ENCODE results near the gene TTLL12.

Gene TTLL12

DNA sequence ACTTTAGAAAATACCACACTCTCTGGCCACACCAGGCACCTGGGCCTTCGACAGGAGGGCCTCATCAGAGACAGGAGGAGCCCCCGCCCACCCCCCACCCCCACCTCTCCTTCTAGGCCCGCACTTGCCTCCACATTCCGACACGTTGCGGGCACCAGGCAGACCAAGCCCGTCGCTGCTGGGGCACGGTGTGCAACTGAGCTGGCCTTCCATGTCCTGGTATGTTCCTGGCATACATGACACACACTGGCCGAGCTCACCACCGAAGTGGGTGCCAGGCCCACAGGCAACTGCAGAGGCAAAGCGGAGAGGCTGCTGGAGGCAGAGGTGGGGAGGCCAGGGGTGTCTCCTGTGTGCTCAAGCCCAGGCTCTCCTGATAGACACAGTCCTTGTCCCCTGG is 27.0 kb upstream of the TTLL12 start:
- no peak for DNase-seq (ENCODE audit: low read depth)

DNA sequence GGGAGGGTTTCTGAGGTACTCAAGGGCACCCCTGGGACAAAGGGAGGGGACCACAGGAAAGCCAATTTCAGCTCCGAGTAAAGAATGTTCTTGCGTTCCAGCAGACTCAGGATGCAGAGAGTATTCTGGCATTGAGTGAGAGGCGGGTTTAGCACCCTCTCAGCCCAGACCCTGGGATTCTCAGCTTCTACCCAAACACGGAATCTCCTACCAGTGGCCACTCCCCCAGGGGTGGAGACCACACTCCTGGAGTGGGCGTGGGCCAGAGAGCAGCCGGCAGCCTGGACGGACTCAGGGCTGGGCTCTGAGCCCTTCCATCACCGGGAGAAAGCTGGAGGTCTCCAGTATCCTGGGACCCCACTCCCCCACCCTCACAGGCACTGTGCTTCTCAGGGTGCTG is 26.1 kb upstream of the TTLL12 start:
- DNase-seq (ENCODE audit: low read depth) = no peak

DNA sequence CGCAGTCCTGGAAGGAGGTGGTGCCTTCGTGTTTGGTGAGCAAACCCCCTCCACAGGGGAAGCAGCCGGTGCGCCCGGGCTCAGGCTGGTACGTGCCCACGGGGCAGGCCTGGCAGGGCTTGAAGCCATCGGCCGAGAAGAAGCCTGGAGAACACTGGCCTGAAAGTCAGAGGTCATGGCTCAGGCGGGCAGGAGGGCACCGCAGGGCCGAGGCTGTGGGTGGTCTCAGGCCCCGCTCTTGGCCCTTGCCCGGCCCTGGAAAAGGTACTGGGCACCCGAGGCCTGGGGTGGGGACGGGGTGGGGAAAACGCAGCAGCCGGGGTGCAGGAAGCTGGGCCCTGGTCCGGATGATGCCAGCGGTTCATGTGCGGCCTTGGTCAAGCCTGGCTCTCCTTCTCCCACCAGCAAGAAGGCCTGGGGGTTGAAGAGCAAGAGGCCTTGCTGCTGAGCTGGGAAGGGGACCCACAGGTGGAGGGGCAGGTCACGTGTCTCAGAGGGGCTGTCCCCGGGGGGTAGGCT is 25.6 kb upstream of the TTLL12 start:
- no peak for DNase-seq (ENCODE audit: low read depth)

DNA sequence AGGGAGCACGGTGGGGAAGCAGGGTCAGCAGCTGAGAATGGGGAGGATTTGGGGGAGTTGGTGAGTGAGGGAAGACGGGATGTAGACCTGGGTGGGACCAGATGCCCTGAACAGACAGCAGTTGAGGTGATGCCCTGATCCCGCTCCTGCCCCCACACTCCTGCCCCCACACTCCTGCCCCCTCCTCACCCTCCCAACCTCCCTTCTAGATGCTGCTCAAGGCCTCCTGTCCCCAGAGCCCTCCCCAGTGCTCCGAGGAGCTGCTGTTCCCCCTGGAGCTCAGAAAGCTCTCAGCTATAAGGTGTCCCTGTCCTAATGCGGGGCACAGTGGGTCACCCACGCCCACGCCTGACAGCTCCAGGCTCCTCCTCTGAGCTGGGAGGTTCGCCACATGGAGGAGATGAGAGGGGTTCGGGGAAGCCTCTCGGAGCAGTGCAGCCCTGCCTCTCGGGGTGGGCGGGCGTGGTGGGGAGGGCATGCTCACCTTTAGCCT is 25.1 kb upstream of the TTLL12 start:
- no peak for DNase-seq (ENCODE audit: low read depth)

DNA sequence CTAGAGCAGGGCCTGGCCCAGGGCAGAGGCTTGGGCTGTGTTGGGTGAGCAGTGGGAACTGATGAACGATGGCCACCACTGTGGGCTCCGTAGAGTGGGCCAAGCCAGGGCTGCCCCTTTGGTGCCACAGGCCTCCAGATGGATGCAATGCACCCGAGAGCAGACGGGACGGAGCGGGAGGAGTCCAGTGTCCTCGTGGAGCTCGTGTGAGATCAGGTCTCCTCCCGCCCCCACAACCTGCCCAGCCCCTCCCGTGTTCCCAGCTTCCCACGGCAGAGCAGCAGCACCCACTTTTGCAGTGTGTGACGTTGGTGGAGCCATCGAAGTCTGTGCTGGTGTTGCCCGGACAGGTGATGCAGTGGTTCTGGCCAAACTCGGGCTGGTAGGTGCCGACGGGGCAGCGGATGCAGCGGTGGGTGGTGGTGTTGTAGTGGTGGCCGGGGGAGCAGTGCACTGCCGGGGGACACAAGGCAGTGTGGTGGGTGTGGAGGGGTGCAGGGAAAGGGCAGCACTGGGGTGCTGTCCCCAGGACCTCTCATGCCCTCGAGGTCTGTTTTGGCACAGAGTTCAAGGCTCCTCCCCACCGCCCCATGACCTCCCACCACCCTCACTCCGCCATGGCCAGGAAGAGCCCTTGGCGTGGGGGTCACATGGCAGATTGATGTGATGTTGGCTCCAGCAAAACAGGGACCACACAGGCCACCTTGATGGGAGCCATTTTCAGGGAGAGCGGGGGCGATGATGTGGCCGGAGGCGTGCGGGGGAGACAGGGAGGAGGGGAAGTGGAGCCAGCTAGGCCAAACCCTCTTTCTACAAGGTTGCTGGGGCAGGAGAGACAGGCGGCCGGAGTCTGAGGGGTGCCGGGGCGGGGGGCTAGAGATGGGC is 23.9 kb upstream of the TTLL12 start:
- no peak for DNase-seq (ENCODE audit: low read depth)

DNA sequence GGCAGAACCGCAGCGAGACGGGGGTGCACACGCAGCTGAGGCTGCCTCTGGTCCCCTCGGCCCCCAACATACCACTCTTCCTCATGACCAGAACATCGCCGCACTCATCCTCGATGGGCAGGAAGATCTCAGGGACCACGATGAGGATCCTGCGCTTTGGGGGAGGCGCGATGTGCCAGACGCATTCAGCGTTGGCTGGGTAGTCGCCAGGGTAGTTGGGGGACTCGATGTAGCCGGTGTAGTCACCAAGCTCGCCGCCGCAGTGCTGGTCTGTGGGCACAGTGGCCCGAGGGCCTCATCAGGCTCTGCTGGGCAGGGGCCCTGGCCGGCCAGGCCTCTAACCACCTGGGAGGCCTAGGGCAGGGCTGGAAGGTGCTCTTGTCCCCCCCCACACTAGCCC is 23.0 kb upstream of the TTLL12 start:
- no peak for DNase-seq (ENCODE audit: low read depth)

DNA sequence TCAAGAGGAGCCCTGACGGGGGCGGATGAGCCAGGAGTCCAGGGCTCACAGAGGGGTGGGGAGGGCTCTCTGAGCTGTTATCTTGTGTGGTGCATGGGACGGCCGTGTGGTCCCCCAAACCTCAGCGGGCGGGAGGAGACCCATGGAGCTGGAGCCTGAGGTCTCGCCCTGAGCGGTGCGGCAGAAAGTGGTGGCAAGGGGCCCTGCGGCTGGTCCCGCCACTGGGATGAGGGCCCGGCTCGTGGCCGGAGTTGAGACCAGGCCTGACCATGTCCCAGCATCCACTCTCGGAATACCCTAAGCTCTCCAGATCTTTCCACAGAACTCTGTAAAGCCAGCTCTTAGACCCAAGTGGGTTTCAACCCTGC is 22.6 kb upstream of the TTLL12 start:
- no peak for DNase-seq (ENCODE audit: low read depth)

DNA sequence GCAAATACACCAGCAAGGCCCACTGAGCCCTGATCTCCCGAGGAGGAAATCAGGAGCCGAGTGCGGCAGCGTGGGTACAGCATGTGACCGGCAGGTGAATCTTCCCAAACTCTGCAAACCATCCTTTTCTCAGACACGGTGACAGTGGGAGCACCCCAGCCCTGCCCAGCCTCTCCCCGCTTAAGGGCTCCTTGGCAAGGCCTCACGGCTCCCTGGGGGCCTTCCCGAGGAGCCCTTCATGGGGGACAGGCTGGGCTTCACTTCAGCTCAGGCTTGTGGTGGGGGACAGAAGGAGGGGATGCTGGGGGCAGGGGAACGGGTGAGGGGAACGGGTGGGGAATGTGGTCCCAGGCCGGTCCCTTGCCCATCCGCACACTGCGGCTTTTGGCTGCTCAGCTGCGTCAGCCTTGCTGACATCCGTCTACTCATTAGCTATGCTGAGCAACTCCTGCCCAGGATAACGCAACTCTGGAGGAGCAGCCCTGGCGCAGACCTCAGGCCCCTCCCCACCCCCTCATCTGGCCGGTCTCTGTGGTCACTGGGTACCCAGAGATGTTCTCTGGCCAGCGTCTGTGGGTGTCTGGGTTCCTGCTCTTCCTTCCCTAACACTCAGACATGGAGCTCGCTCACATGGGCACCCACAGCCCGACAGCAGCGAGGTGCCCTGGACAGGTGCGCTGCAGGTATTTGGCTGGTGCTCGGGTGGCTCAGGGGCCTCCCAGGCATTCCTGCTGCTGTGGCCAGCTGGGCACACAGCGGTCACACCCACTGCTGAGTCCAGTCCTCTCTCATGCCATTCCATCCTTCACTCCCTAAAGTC is 22.0 kb upstream of the TTLL12 start:
- DNase-seq (ENCODE audit: low read depth) = no peak

DNA sequence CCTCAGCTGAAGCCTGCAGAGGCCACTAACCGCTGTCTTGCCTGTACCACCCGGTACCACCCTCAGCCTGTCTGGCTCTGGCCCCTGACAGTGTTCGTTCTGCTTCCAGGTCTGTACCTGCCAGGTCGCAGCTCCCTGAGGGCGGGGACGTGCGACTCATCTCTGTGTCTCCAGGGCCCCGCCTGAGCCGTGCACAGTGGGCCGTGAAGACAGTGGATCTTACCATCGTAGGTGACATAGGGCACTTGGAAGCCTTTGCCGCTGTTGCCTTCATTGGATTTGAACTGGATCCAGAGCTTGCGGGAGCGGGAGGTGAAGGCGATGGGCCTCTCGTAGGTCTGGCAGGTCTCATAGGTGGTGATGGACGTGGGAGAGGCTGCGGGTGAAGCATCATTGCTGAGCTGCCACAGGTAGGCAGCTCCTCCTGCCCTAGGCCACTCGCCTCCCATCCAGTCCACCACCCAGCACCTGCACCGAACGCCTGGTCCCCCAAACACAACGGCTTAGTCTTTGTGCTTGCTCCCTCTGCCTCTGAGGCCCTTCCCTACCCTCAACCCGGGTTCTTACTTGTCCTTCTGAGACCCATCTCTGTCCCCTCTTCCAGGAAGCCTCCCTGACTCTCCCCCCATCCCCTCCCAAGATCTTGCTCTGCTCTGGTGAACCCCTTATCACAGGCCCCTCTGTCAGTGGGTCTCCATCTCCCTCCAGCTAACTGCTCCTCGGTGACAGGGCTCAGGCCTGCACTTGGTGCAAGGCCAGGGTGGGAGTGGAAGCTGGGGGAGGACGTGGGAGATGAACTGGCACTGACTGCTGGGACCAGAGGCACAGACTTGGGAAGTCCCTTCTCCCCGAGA is 21.1 kb upstream of the TTLL12 start:
- no peak for DNase-seq (ENCODE audit: low read depth)

DNA sequence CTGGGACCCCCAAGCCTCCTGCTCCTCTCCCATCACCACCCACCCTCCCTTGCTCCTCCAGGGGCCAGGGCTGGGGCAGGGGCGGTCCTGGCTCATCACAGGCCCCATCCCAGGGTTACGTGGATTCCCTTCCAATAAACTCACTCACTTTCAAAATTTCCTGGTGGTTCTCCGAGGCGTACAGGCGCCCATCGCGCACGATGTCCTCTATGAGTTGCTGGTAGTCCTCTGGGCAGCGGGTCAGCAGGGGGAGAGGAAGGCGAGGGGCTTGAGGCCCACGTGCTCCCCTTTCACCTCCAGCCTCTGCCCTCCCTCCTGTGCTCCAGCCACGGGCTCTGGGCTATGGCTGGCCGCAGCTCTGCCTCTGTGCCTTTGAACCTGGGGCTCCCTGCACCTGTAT is 20.5 kb upstream of the TTLL12 start:
- DNase-seq (ENCODE audit: low read depth) = no peak

DNA sequence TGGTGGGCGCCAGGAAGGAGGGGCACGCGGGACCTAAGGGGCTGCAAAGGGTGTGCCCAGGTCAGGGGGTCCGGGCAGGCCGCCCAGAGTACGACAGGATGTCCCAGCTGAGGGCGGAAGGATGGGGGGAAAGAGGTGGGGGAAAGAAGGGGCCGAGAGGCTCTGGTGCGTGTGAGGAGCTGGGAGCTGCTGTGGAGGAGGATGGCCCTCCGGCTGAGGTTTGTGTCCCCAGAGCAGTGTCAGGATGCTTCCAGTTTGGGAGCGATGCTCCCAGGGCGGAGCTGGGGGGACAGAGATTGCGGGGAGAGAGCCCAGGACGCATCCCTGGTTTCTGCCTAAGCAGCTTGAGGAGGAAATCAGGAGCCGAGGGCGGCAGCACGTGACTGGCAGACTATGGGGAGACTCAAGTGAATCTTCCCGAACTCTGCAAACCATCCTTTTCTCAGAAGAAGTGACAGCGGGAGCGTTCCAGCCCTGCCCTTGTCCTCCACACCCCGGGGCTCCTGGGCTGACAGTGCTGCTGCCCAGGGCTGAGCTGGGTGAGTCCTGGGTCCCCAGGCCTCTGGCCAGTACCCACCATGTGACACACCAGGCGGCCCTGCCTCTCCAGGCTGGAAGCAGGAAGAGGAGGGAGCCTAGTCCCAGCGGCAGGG is 19.7 kb upstream of the TTLL12 start:
- no peak for DNase-seq (ENCODE audit: low read depth)

DNA sequence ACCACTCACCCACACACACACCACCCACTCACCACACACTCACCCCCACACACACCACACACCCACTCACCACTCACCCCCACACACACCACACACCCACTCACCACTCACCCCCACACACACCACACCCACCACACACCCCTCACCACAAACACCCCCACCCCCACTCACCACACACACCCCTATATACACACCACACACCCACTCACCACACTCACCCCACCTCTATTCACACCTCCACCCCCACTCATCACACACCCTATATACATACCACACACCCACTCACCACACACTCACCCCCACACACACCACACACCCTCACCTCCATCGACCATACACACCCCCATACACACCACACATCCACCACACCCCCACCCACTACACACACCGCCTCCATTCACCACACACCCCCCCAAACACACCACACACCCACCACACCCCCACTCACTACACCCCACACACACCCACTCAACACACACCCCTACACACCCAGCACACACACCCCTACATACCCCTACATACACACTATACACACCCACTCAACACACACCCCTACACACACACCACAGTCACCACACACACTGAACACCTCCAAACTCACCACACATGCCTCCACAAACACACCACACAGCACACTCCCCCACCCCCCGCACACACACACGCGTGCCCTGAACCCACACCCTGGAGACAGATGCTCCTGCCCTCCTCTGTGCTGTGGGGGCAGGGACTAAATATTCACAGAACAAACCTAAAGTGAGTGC is 19.0 kb upstream of the TTLL12 start:
- DNase-seq (ENCODE audit: low read depth) = no peak

DNA sequence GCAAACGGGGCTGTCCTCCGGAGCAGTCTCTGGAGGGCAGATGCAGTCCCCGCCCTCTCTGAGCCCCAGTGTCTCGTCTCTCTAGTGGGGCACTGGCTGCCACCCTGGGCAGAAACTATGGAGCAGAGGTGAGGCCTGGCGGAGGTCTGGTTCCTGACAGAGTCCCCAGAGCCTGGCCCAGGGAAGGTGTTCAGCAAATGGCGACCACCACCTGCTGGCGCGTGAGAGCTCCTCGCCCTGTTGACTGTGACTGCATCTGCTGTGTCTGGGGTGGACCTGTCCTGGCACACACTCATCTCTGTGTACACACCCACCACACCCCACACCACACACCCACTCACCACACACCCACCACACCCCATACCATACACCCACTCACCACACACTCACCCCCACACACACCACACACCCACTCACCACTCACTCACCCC is 18.3 kb upstream of the TTLL12 start:
- no peak for DNase-seq (ENCODE audit: low read depth)

DNA sequence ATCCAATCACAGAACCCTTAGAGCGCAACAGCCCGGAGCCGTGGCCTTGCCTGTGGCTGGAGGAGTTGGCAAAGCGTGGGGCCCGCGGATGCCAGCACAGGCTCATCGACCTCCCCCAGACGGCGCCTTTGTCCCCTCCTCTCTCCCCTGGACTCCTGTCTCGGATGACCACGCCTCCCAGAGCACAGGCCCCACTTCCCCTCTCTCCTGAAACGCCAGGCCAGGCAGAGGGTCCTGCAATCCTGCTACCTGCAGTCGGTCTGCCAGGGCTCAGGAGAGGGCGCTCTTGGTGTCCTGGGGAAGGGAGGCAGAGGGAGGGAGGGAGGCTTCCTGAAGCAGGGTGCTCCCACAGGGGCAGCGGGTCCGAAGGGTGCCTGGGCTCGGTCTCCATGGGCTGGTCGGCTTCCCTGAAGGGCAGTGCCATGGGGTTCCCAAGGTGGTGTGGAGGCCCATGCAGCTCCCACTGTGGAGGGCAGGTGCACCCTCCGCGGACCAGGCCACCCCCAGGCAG is 16.6 kb upstream of the TTLL12 start:
- no peak for DNase-seq (ENCODE audit: low read depth)

DNA sequence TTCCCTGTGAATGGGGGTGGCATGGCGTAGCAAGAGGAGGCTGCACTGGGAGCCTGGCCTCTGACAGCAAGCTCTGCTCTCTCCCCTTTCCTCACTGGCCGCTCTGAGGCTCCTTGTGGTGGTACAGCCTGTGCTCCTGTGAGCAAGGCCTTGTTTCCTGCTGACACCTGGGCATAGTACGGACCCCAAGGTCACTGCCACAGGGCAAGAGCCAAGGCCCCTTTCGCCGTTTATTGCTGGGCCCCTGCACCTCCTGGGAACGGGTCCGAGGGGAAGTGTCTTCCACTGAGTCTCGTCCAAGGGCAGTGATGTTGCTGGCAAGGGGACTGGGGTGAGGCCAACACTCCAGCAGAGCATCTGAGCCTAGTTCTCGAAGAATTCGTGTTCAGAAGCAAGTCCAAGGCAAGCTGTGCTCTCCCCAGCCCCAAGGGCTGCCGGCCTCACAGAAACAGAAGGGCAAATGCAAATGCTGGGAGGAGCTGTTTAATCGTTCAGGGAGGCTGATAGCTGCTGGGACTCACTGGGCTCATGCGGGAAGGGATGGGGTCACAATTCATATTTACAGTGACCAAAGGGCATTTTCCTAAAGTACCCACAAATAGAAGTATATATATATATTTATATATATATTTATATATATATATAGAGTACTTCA is 15.9 kb upstream of the TTLL12 start:
- DNase-seq (ENCODE audit: low read depth) = no peak

DNA sequence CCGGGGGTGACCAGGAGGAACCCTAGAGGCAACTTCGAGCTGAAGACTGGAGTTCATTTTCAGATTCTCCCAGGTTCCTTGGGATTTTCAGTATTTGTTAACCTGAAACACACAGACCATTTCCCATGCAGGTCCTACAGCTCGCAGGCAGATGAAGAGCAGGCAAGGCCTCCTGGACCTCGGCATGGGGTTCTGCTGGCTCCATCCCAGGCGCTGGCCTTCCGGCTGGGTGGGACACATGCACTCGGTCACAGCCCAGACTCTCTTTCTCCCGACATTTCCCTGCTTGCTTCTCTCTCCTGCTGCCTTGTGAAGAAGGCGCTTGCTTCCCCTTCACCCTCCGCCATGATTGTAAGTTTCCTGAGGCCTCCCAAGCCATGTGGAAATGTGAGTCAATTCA is 15.4 kb upstream of the TTLL12 start:
- DNase-seq (ENCODE audit: low read depth) = no peak

DNA sequence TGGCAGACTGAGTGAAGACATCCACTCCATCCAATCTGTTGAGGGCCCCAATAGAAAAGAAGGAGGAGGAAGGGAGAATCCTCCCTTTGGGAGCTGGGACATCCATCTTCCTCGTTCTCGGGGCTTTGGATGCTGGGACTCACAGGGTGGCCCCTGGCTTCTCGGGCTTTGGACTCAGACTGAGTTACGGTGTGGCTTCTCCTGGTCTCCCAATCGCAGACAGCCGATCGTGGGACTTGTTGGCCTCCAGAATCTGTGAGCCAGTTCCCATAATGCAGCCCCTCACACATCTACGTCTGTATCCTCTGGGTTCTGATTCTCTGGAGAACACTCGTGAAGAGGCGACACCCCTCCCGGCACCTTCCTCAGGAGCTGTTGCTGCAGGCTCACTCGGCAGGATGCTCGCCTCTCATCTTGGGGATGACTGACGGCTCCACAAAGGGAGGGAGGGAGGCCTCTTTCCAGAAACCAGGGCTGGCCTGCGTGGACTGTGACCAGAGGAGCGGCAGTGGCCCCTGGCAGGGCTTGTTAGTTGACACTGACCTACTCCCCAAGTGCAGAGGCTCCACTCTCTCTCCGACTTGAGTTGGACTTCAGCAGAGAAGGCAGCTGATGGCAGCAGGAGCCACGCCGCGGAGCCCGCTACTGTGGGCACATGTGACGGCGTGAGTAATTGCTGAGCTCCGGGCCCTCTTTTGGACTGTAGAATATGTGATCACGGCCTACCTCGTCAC is 14.7 kb upstream of the TTLL12 start:
- DNase-seq (ENCODE audit: low read depth) = no peak

DNA sequence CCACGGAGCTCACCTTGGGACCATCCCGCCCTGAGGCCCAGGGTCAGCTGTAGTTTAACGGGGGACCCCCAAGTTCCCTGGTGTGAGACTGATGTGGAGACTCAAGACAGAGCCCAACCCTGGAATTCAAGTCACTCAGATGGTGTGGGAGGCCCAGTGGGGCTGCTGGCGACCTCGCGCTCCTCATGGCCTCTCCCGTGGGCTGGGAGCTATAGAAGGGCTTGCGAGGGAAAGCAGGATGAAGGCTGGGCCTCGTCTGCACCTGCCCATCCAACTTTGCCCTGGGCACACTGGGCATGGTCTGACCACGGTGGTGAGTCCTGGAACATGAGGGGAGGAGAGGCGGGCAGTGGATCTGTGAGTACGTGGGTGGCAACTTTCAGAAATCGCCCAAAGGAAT is 13.6 kb upstream of the TTLL12 start:
- DNase-seq (ENCODE audit: low read depth) = no peak

DNA sequence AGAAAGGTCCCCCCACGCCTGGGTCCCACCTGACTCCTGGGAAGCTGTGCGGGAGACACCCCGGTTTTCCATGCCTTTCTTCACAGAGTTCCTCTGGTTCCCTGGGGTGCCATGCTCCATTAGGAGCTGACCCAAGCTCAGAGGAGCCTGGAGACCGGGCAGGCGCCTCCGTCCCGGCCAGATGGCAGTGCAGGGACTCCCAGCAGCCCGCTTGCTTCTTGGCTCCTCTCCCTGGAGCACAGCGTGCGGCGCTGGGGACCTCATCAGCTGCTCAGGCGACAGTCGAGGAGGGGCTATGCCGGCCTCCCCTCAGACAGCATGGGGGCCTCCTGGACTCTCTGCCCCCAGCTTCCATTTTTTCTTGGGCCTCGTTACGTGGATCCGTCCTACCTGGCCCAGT is 13.1 kb upstream of the TTLL12 start:
- no peak for DNase-seq (ENCODE audit: low read depth)

Measured in HS-5 (cell line).